Activated CD4-positive, alpha-beta T cell treated with anti-CD3 and anti-CD28 coated beads for 4 hours (primary cell): ENCODE data around the gene WDR43.

ENCODE experiments used
- DNase-seq, 2 donors: peaks; one replicate each; pipeline ENCODE4 v3.0.0-alpha.2; 2020

Gene WDR43

GRCh38 chr2:28994679-28995078 is 100.2 kb downstream of the WDR43 start:
- no peak for DNase-seq

GRCh38 chr2:28995765-28996750 is 101.6 kb downstream of the WDR43 start:
- no peak for DNase-seq

DNA sequence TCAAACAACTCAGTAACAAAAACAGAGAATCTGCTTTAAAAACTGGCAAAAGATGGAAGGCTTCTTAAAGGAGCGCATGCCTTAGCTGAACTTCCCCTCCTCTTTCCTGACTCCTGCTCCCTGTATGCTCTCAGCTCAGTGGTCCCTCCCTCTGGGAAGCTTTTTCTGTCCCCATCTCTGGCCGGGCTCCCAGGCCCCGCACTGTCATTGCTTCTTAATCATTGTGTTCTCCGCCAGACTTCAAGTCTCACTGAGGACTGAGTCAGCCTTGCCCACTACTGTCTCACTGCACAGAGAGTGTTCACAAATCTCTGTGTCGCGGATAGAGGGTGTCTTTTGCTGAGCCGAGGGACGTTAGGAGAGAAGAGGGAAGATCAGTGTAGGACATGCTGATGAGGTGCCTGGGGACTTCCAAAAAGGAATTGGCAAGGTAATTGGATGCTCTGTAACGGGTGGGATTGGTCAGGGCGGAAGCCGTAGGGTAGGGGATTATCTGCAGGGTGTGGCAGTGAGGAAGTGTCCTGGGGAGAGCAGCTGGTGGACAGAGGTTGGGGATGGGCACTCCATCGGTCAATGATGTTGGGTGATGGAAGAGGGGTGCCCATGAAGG is 102.9 kb downstream of the WDR43 start:
- no peak for DNase-seq
